ENCODE results near the gene CA10.

GRCh38 chr17:51590071-51590656 is 568.4 kb downstream of the CA10 start:
- no peak for TF ChIP-seq CREB5 (CRISPR knock-in tag; IDR thresholded peaks at IDR 0.05; ENCODE audit: low read depth)
- TF ChIP-seq RARB (CRISPR knock-in tag; IDR thresholded peaks at IDR 0.05): no peak
- TF ChIP-seq TSHZ2 (CRISPR knock-in tag; IDR thresholded peaks at IDR 0.05): no peak
- TF ChIP-seq ARNTL (CRISPR knock-in tag; IDR thresholded peaks at IDR 0.05; ENCODE audit: borderline replicate concordance, low read depth): no peak
- no peak for TF ChIP-seq PATZ1 (CRISPR knock-in tag; IDR thresholded peaks at IDR 0.05; ENCODE audit: borderline replicate concordance)
- TF ChIP-seq ZNF565 (CRISPR knock-in tag; conservative IDR thresholded peaks at IDR 0.05; ENCODE audit: low read depth): no peak
- no peak for TF ChIP-seq ZFP30 (CRISPR knock-in tag; IDR thresholded peaks at IDR 0.05)
- TF ChIP-seq ZNF8 (CRISPR knock-in tag; IDR thresholded peaks at IDR 0.05): no peak
- no peak for TF ChIP-seq PPARA (CRISPR knock-in tag; IDR thresholded peaks at IDR 0.05; ENCODE audit: borderline replicate concordance)
